Mesenchymal stem cell (in vitro differentiated cells and primary cell): Measurements from ENCODE around the gene UTP18.
A peak's percentile ranks its signal among the peaks of the same experiment; 100 is the strongest.
"Not testable (repeated sequence)": the region's sequence is repeated elsewhere in the genome, so short reads cannot be mapped to it uniquely, and the experiment has no call there.

Experiments used
- DNase-seq: peaks from one replicate; pipeline ENCODE4 v3.0.0-alpha.2; 2013
- H2AFZ ChIP-seq: one replicate; pipeline ENCODE4 v1.6.1; 2013; ENCODE audit warnings: low read depth, mild to moderate bottlenecking, control low read depth, inconsistent platforms, low read length, moderate library complexity
- H2AK5ac ChIP-seq: 2 replicates; pipeline ENCODE4 v1.6.1; 2013; ENCODE audit warnings: low read length, moderate library complexity, mild to moderate bottlenecking, inconsistent platforms; ENCODE audit not compliant: severe bottlenecking
- H2BK120ac ChIP-seq: one replicate; pipeline ENCODE4 v1.6.1; 2013; ENCODE audit warnings: low read depth, mild to moderate bottlenecking, inconsistent platforms, low read length, moderate library complexity
- H2BK12ac ChIP-seq, 2 experiments: one replicate each; pipeline ENCODE4 v1.6.1; 2013; ENCODE audit warnings: inconsistent platforms in 2 of 2, low read length in 2 of 2, mild to moderate bottlenecking in 2 of 2, moderate library complexity in 2 of 2, control low read depth in 1 of 2
- H2BK15ac ChIP-seq: one replicate; pipeline ENCODE4 v1.6.1; 2013; ENCODE audit warnings: mild to moderate bottlenecking, low read depth, inconsistent platforms; ENCODE audit not compliant: poor library complexity, severe bottlenecking
- H2BK5ac ChIP-seq: 2 replicates; pipeline ENCODE4 v1.6.1; 2013; ENCODE audit warnings: low read depth, mild to moderate bottlenecking, low read length, control low read depth, inconsistent platforms; ENCODE audit not compliant: poor library complexity, severe bottlenecking
- H3K14ac ChIP-seq, 2 experiments: one replicate each; pipeline ENCODE4 v1.6.1; 2013; ENCODE audit warnings: inconsistent platforms in 2 of 2, low read length in 2 of 2, control low read depth in 1 of 2, mild to moderate bottlenecking in 1 of 2, moderate library complexity in 1 of 2
- H3K18ac ChIP-seq, 2 experiments: one replicate each; pipeline ENCODE4 v1.6.1; 2013; ENCODE audit warnings: inconsistent platforms in 2 of 2, low read length in 2 of 2, control low read depth in 1 of 2, low read depth in 1 of 2, mild to moderate bottlenecking in 1 of 2
- H3K23ac ChIP-seq, 2 experiments: one replicate each; pipeline ENCODE4 v1.6.1; 2013; ENCODE audit warnings: inconsistent platforms in 2 of 2, low read length in 2 of 2, mild to moderate bottlenecking in 2 of 2, moderate library complexity in 2 of 2, control low read depth in 1 of 2
- H3K27ac ChIP-seq: 2 replicates; pipeline ENCODE4 v1.5.1; 2013; ENCODE audit warnings: mild to moderate bottlenecking, moderate library complexity, low read length, control low read depth, inconsistent platforms; ENCODE audit not compliant: poor library complexity, severe bottlenecking
- H3K27me3 ChIP-seq, 2 experiments: 2 replicates each; pipeline versions ENCODE4 v1.6.1 to v1.7.0; 2013; ENCODE audit warnings: low read length in 2 of 2, mild to moderate bottlenecking in 2 of 2, moderate library complexity in 2 of 2, control low read depth in 1 of 2, inconsistent platforms in 1 of 2; ENCODE audit not compliant: control insufficient read depth in 1 of 2, insufficient read depth in 1 of 2
- H3K36me3 ChIP-seq, 2 experiments: 2 replicates each; pipeline versions ENCODE4 v1.6.1 to v1.7.0; 2013; ENCODE audit warnings: low read length in 2 of 2, control low read depth in 1 of 2, inconsistent platforms in 1 of 2, low read depth in 1 of 2, mild to moderate bottlenecking in 1 of 2; ENCODE audit not compliant: insufficient read depth in 2 of 2, control insufficient read depth in 1 of 2
- H3K4ac ChIP-seq, 2 experiments: one replicate each; pipeline ENCODE4 v1.6.1; 2013; ENCODE audit warnings: inconsistent platforms in 2 of 2, low read length in 2 of 2, mild to moderate bottlenecking in 2 of 2, moderate library complexity in 2 of 2, control low read depth in 1 of 2, low read depth in 1 of 2
- H3K4me1 ChIP-seq: 2 replicates; pipeline ENCODE4 v1.6.1; 2013; ENCODE audit warnings: low read depth, low read length, control low read depth; ENCODE audit not compliant: control insufficient read depth, insufficient read depth
- H3K4me2 ChIP-seq: 2 replicates; pipeline ENCODE4 v1.6.1; 2013; ENCODE audit warnings: low read length, mild to moderate bottlenecking, inconsistent platforms; ENCODE audit not compliant: poor library complexity, severe bottlenecking
- H3K4me3 ChIP-seq, 2 experiments: 2 replicates each; pipeline versions ENCODE4 v1.5.1 to v1.7.0; 2013; ENCODE audit warnings: low read length in 2 of 2, mild to moderate bottlenecking in 2 of 2, control low read depth in 1 of 2, low read depth in 1 of 2; ENCODE audit not compliant: insufficient read depth in 1 of 2
- H3K79me1 ChIP-seq: replicated peaks from 2 replicates; pipeline ENCODE4 v1.6.1; 2013; ENCODE audit warnings: mild to moderate bottlenecking, control low read depth, low read length, inconsistent platforms; ENCODE audit not compliant: poor library complexity, severe bottlenecking
- H3K9ac ChIP-seq: 2 replicates; pipeline ENCODE4 v1.7.0; 2013; ENCODE audit warnings: mild to moderate bottlenecking, low read length, moderate library complexity
- H3K9me3 ChIP-seq: 2 replicates; pipeline ENCODE4 v1.7.0; 2013; ENCODE audit warnings: mild to moderate bottlenecking, low read length; ENCODE audit not compliant: control insufficient read depth
- H4K8ac ChIP-seq: one replicate; pipeline ENCODE4 v1.6.1; 2013; ENCODE audit warnings: inconsistent platforms, mild to moderate bottlenecking, low read length, moderate library complexity
- H4K91ac ChIP-seq: one replicate; pipeline ENCODE4 v1.6.1; 2013; ENCODE audit warnings: mild to moderate bottlenecking, low read length, inconsistent platforms
- WGBS: methylation state at CpG from one replicate; pipeline ENCODE4 v1.1.7; 2013; ENCODE audit warnings: mixed read lengths; 5-methylcytosine and 5-hydroxymethylcytosine counted together

The UTP18 gene

DNA sequence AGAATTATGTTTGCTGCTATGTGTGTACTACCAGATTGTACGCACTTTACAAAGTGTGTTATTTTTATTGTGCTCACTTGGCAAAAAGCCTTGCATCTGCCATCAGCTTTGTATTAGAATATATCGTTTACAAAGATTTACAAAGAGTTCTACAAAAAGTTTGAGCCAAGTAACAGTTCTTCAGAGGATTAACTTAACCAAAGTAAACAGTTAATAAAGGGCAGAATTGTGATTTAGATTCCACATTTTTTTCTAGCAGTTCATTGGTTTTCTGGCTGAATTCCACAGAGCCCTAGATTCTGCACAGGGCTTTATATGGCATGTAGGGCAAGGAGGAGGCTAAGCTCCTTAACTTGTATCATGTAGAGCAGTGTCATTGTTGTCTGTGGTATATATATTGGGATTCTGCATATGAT, 29.4 kb downstream of the UTP18 start:
- Histone ChIP-seq H3K9me3 (no peaks in the 10 kb centered on the region), H3K27me3 (no peaks in the 10 kb centered on the region), H2AFZ (no peak overlapping the region), H3K79me1 (peaks cover 8% of the 10 kb centered on the region), H4K8ac (no peak overlapping the region), H3K4ac (no peak overlapping the region), H2AK5ac (no peak overlapping the region), H3K4me2 (no peak overlapping the region), H3K23ac (no peak overlapping the region), H3K4me1 (no peaks in the 10 kb centered on the region), H3K27ac (no peak overlapping the region), H2BK120ac (no peak overlapping the region), H4K91ac (no peak overlapping the region), H2BK5ac (no peak overlapping the region), H3K36me3 (peaks cover 8 to 90% of the 10 kb centered on the region in 2 experiments), H3K18ac (no peak overlapping the region), H2BK15ac (no peak overlapping the region), H3K14ac (no peak overlapping the region), H2BK12ac (no peak overlapping the region), H3K4me3 (no peak overlapping the region), H3K9ac (no peak overlapping the region)
- WGBS, result 100% methylated on average over 2 of the region's 2 CpGs
- DNase-seq, result no peak

- H3K4ac ChIP-seq, H3K4me3 ChIP-seq, H2BK15ac ChIP-seq, H4K91ac ChIP-seq, H3K27me3 ChIP-seq, DNase-seq, H3K4me2 ChIP-seq, H2BK5ac ChIP-seq, H3K23ac ChIP-seq, H2AFZ ChIP-seq, H2AK5ac ChIP-seq, H3K4me1 ChIP-seq, H3K14ac ChIP-seq, H3K79me1 ChIP-seq, H3K9ac ChIP-seq, H2BK12ac ChIP-seq, H3K27ac ChIP-seq, H3K18ac ChIP-seq, H4K8ac ChIP-seq, H3K9me3 ChIP-seq, H2BK120ac ChIP-seq: not testable (repeated sequence)
- peaks cover 3 to 74% of the 10 kb centered on the region in 2 experiments for H3K36me3 ChIP-seq
- WGBS, result 100% methylated on average over 1 of the region's 2 CpGs
These were observed 34.0 kb downstream of the UTP18 start for GRCh38 chr17:51294338-51294737.

GRCh38 chr17:51298508-51299371, 38.4 kb downstream of the UTP18 start:
- H3K4me1 ChIP-seq, result no peaks in the 10 kb centered on the region
- H3K14ac ChIP-seq, result no peak overlapping the region
- H3K4me2 ChIP-seq, result no peak overlapping the region
- H4K8ac ChIP-seq, result no peak overlapping the region
- no peak overlapping the region for H4K91ac ChIP-seq
- no peak overlapping the region for H2BK15ac ChIP-seq
- H3K27ac ChIP-seq, result no peak overlapping the region
- peak; percentile 48 for DNase-seq
- no peak overlapping the region for H3K4me3 ChIP-seq
- H3K4ac ChIP-seq, result no peak overlapping the region
- no peak overlapping the region for H3K23ac ChIP-seq
- H2BK12ac ChIP-seq, result no peak overlapping the region
- H3K9ac ChIP-seq, result no peak overlapping the region
- H3K18ac ChIP-seq, result no peak overlapping the region
- H2BK120ac ChIP-seq, result no peak overlapping the region
- H3K79me1 ChIP-seq, result no peaks in the 10 kb centered on the region
- H2AK5ac ChIP-seq, result no peak overlapping the region
- H3K27me3 ChIP-seq, result no peaks in the 10 kb centered on the region
- H2AFZ ChIP-seq, result no peak overlapping the region
- H2BK5ac ChIP-seq, result no peak overlapping the region
- peaks cover 0 to 43% of the 10 kb centered on the region in 2 experiments for H3K36me3 ChIP-seq
- H3K9me3 ChIP-seq, result no peaks in the 10 kb centered on the region
- 100% methylated on average over 6 of the region's 10 CpGs for WGBS

GRCh38 chr17:51299859-51300258, 39.5 kb downstream of the UTP18 start:
- peaks cover 0 to 36% of the 10 kb centered on the region in 2 experiments for H3K36me3 ChIP-seq
- no peak overlapping the region for H3K14ac ChIP-seq
- no peak overlapping the region for H3K23ac ChIP-seq
- no peak overlapping the region for H2BK15ac ChIP-seq
- no peak overlapping the region for H3K4me3 ChIP-seq
- H3K9me3 ChIP-seq, result no peaks in the 10 kb centered on the region
- H3K27me3 ChIP-seq, result no peaks in the 10 kb centered on the region
- H2AK5ac ChIP-seq, result no peak overlapping the region
- H3K9ac ChIP-seq, result no peak overlapping the region
- H3K79me1 ChIP-seq, result no peaks in the 10 kb centered on the region
- no peak overlapping the region for H4K8ac ChIP-seq
- H2AFZ ChIP-seq, result no peak overlapping the region
- no peak for DNase-seq
- no peaks in the 10 kb centered on the region for H3K4me1 ChIP-seq
- no peak overlapping the region for H2BK120ac ChIP-seq
- H2BK5ac ChIP-seq, result no peak overlapping the region
- no peak overlapping the region for H3K4ac ChIP-seq
- H3K4me2 ChIP-seq, result no peak overlapping the region
- H3K18ac ChIP-seq, result no peak overlapping the region
- no peak overlapping the region for H2BK12ac ChIP-seq
- WGBS, result 100% methylated on average over 1 of the region's 4 CpGs
- H4K91ac ChIP-seq, result no peak overlapping the region
- H3K27ac ChIP-seq, result no peak overlapping the region
